GM12874 (cell line): ENCODE measurements around the gene ISOC2.

Experiments
- CTCF ChIP-seq: IDR thresholded peaks from 2 replicates; pipeline ENCODE4 v1.5.1; 2011; ENCODE audit warnings: low read depth, mild to moderate bottlenecking, control low read depth, low read length, moderate library complexity; ENCODE audit not compliant: insufficient read depth

The ISOC2 gene

GRCh38 chr19:55449469-55449868, 12.0 kb downstream of the ISOC2 start:
- no peak for TF ChIP-seq CTCF

GRCh38 chr19:55447421-55448174, 13.8 kb downstream of the ISOC2 start:
- TF ChIP-seq CTCF = no peak

GRCh38 chr19:55446060-55446459, 15.4 kb downstream of the ISOC2 start:
- no peak for TF ChIP-seq CTCF

- no peak for TF ChIP-seq CTCF
These were observed 16.8 kb downstream of the ISOC2 start for GRCh38 chr19:55444646-55445045.

- TF ChIP-seq CTCF = no peak
These were observed 17.5 kb downstream of the ISOC2 start for GRCh38 chr19:55443824-55444480.

GRCh38 chr19:55443045-55443823, 18.2 kb downstream of the ISOC2 start, which contains the start of gene SHISA7:
TSS of gene SHISA7 (minus strand) at chr19:55443300. CDS start at chr19:55442863, 437 bp downstream.
- no peak for TF ChIP-seq CTCF

- no peak for TF ChIP-seq CTCF
These were observed 19.0 kb downstream of the ISOC2 start for GRCh38 chr19:55442372-55442961.
